HCT116 (cell line): ENCODE results near the gene TCEANC2. TPM values are rescaled to one million over a fixed set of nuclear protein-coding genes. Genes with fewer than 3 reads are reported as not detected.

ENCODE experiments used
- ATAC-seq: fragments of 200-7000 bp; cut with Tn5 transposase; 2 replicates; pipeline ENCODE4 v1.9.1; 2020; ENCODE audit warnings: mild to moderate bottlenecking, moderate library complexity
- BruUV-seq: library from RNA; stranded (reverse); fragments of 400-500 nt; replicated peaks from 2 replicates; lab custom pipeline; 2021; lab: Mats Ljungman, UMichigan
- CTCF ChIA-PET: fragments of 300-600 bp; sonication (Branson Sonifier 250); formaldehyde crosslinking; loops from one replicate; lab custom pipeline; 2021; ENCODE audit warnings: antibody characterized with exemption; lab: Charles Lee
- POLR2A ChIA-PET: fragments of 300-600, 350-600 bp; sonication (Branson Sonifier 250); formaldehyde crosslinking; loops from one replicate; lab custom pipeline; 2021; ENCODE audit warnings: antibody characterized with exemption; lab: Charles Lee
- RAD21 ChIA-PET, 2 experiments: fragments of 300-600 bp; sonication (Branson Sonifier 250); formaldehyde crosslinking; loops; one replicate each; lab custom pipeline; 2023; ENCODE audit warnings: low total read pairs in 2 of 2; ENCODE audit not compliant: uncharacterized antibody in 2 of 2, unreplicated experiment in 2 of 2, low non-redundant PET in 1 of 2; lab: Charles Lee
- DNase-seq: peaks from one replicate; pipeline ENCODE4 v3.0.0-alpha.2; 2010; ENCODE audit warnings: low read depth, low spot score
- H2AFZ ChIP-seq: fragments of 200-600 bp; shearing (Covaris generic), sonication (generic); 2 replicates; pipeline ENCODE4 v1.6.1; 2017; ENCODE audit warnings: low read depth, mixed run types, mixed read lengths, antibody characterized with exemption, low read length; ENCODE audit not compliant: poor library complexity, severe bottlenecking
- H3K27ac ChIP-seq: 2 replicates; pipeline ENCODE4 v1.5.1; 2012; ENCODE audit warnings: low read depth, low read length
- H3K27me3 ChIP-seq: fragments of 200-600 bp; sonication (generic); 2 replicates; pipeline ENCODE4 v1.6.1; 2016; ENCODE audit warnings: mixed run types, low read length, mixed read lengths; ENCODE audit not compliant: insufficient read depth
- H3K36me3 ChIP-seq, 2 experiments: fragments of 200-500 bp in 1 of 2; fragments of 200-600 bp in 1 of 2; sonication (Bioruptor generic) in 1 of 2; sonication (generic) in 1 of 2; 2 replicates each; pipeline versions ENCODE4 v1.5.1 to v1.6.1; 2014 to 2016; ENCODE audit warnings: low read length in 2 of 2, inconsistent platforms in 1 of 2, mixed read lengths in 1 of 2, mixed run types in 1 of 2; ENCODE audit not compliant: insufficient read depth in 2 of 2, control insufficient read depth in 1 of 2
- H3K4me1 ChIP-seq, 2 experiments: fragments of 200-600 bp in 1 of 2; sonication (generic) in 1 of 2; 2 replicates each; pipeline versions ENCODE4 v1.5.1 to v1.6.1; 2012 to 2017; ENCODE audit warnings: low read length in 2 of 2, inconsistent platforms in 1 of 2, mild to moderate bottlenecking in 1 of 2, mixed read lengths in 1 of 2, mixed run types in 1 of 2, moderate library complexity in 1 of 2; ENCODE audit not compliant: insufficient read depth in 2 of 2, control insufficient read depth in 1 of 2
- H3K4me2 ChIP-seq: fragments of 200-600 bp; sonication (generic); 2 replicates; pipeline ENCODE4 v1.6.1; 2017; ENCODE audit warnings: mixed run types, low read length, mixed read lengths
- H3K4me3 ChIP-seq, 2 experiments: fragments of 200-600 bp in 1 of 2; sonication (generic) in 1 of 2; replicated peaks in 1 of 2; 2 replicates each; pipeline ENCODE4 v1.5.1; 2011 to 2016; ENCODE audit warnings: low read length in 2 of 2, control low read depth in 1 of 2, low read depth in 1 of 2, mild to moderate bottlenecking in 1 of 2, mixed read lengths in 1 of 2, mixed run types in 1 of 2
- H3K79me2 ChIP-seq: fragments of 200-600 bp; sonication (generic); 2 replicates; pipeline ENCODE4 v1.6.1; 2017; ENCODE audit warnings: mild to moderate bottlenecking, mixed run types, low read length, moderate library complexity, mixed read lengths; ENCODE audit not compliant: insufficient read depth
- H3K9ac ChIP-seq: fragments of 200-600 bp; sonication (generic); 2 replicates; pipeline ENCODE4 v1.6.1; 2016; ENCODE audit warnings: low read length, mixed read lengths
- H3K9me2 ChIP-seq: fragments of 200-600 bp; sonication (generic), shearing (Covaris generic); 2 replicates; pipeline ENCODE4 v1.6.1; 2017; ENCODE audit warnings: mixed run types, mild to moderate bottlenecking, moderate library complexity; ENCODE audit not compliant: insufficient read depth
- H3K9me3 ChIP-seq, 2 experiments: fragments of 200-500 bp in 1 of 2; fragments of 200-600 bp in 1 of 2; sonication (Bioruptor generic) in 1 of 2; sonication (generic) in 1 of 2; 2 replicates each; pipeline ENCODE4 v1.6.1; 2014 to 2017; ENCODE audit warnings: low read length in 2 of 2, mixed read lengths in 2 of 2, inconsistent platforms in 1 of 2, low read depth in 1 of 2, mild to moderate bottlenecking in 1 of 2, mixed run types in 1 of 2, moderate library complexity in 1 of 2; ENCODE audit not compliant: control insufficient read depth in 1 of 2, insufficient read depth in 1 of 2
- H4K20me1 ChIP-seq: fragments of 200-600 bp; sonication (generic), shearing (Covaris generic); 2 replicates; pipeline ENCODE4 v1.6.1; 2017; ENCODE audit warnings: mixed run types, mild to moderate bottlenecking, moderate library complexity; ENCODE audit not compliant: insufficient read depth
- CBX3 ChIP-seq: IDR thresholded peaks from 2 replicates; pipeline ENCODE4 v1.6.1; 2012; ENCODE audit warnings: low read depth
- CEBPB ChIP-seq: IDR thresholded peaks from 2 replicates; pipeline ENCODE4 v1.6.1; 2012; ENCODE audit warnings: low read depth
- CTCF ChIP-seq, 3 experiments: fragments of 200-600 bp in 1 of 3; sonication (generic) in 1 of 3; IDR thresholded peaks in 2 of 3; conservative IDR thresholded peaks in 1 of 3; 2 replicates each; pipeline ENCODE4 v1.5.1; 2012 to 2017; ENCODE audit warnings: low read depth in 2 of 3, low read length in 2 of 3, antibody characterized with exemption in 1 of 3, borderline replicate concordance in 1 of 3, control low read depth in 1 of 3, mild to moderate bottlenecking in 1 of 3, mixed read lengths in 1 of 3, mixed run types in 1 of 3, moderate library complexity in 1 of 3; ENCODE audit not compliant: insufficient read depth in 1 of 3
- EGR1 ChIP-seq: IDR thresholded peaks from 2 replicates; pipeline ENCODE4 v1.6.1; 2012; ENCODE audit warnings: low read depth
- ELF1 ChIP-seq: IDR thresholded peaks from 2 replicates; pipeline ENCODE4 v1.6.1; 2012; ENCODE audit warnings: low read depth, borderline replicate concordance
- EZH2 ChIP-seq: fragments of 200-600 bp; sonication (generic); IDR thresholded peaks from 2 replicates; pipeline ENCODE4 v1.6.1; 2017; ENCODE audit warnings: antibody characterized with exemption, mixed run types
- EZH2phosphoT487 ChIP-seq: fragments of 200-600 bp; IDR thresholded peaks from 2 replicates; pipeline ENCODE4 v1.6.1; 2018; ENCODE audit warnings: antibody characterized with exemption, borderline replicate concordance
- FOSL1 ChIP-seq: IDR thresholded peaks from 2 replicates; pipeline ENCODE4 v1.6.1; 2012; ENCODE audit warnings: low read depth
- JUND ChIP-seq: IDR thresholded peaks from 2 replicates; pipeline ENCODE4 v1.6.1; 2012
- POLR2AphosphoS5 ChIP-seq: IDR thresholded peaks from 2 replicates; pipeline ENCODE4 v1.6.1; 2011; ENCODE audit warnings: mild to moderate bottlenecking, low read depth, low read length, moderate library complexity
- RAD21 ChIP-seq: IDR thresholded peaks from 2 replicates; pipeline ENCODE4 v1.6.1; 2012; ENCODE audit warnings: low read depth, mild to moderate bottlenecking
- SIN3A ChIP-seq: IDR thresholded peaks from 2 replicates; pipeline ENCODE4 v1.6.1; 2012; ENCODE audit warnings: low read depth
- SP1 ChIP-seq: IDR thresholded peaks from 2 replicates; pipeline ENCODE4 v1.6.1; 2012; ENCODE audit warnings: low read depth
- SRF ChIP-seq: IDR thresholded peaks from 2 replicates; pipeline ENCODE4 v1.6.1; 2012; ENCODE audit warnings: low read depth
- TCF7L2 ChIP-seq: IDR thresholded peaks from 2 replicates; pipeline ENCODE4 v1.7.0; 2011; ENCODE audit warnings: borderline replicate concordance, inconsistent platforms; ENCODE audit not compliant: insufficient read depth, insufficient read length; ENCODE audit errors: extremely low read depth
- YY1 ChIP-seq: IDR thresholded peaks from 2 replicates; pipeline ENCODE4 v1.6.1; 2011; ENCODE audit warnings: low read length, low read depth, moderate library complexity, mild to moderate bottlenecking; ENCODE audit not compliant: insufficient replicate concordance; ENCODE audit errors: extremely low read depth
- ZFX ChIP-seq: fragments of 450-650 bp; IDR thresholded peaks from 2 replicates; pipeline ENCODE4 v1.6.1; 2017
- ZNF274 ChIP-seq: fragments of 200-500 bp; sonication (Bioruptor generic); IDR thresholded peaks from 2 replicates; pipeline ENCODE4 v1.6.1; 2014; ENCODE audit warnings: mild to moderate bottlenecking, low read depth, low read length, inconsistent platforms
- intact Hi-C: fragments of 100-400 bp; cut with micrococcal nuclease; formaldehyde crosslinking; loops from 2 replicates; pipeline ENCODE4 v1.10.0; 2022
- total RNA-seq: library from RNA; stranded (reverse); gene quantifications from one replicate; pipeline ENCODE4 v1.2.1, GENCODE V29; 2021; ENCODE audit not compliant: unreplicated experiment
- TF ChIP-seq, protein P1 (sequence below): IDR thresholded peaks from 2 replicates; pipeline ENCODE4 v1.6.1; 2012; ENCODE audit warnings: low read depth
- TF ChIP-seq, protein P2 (sequence below): IDR thresholded peaks from 2 replicates; pipeline ENCODE4 v1.6.1; 2012

TCEANC2 gene
- total RNA-seq, 1 experiment from 2014 or later: 5.4 TPM

DNA sequence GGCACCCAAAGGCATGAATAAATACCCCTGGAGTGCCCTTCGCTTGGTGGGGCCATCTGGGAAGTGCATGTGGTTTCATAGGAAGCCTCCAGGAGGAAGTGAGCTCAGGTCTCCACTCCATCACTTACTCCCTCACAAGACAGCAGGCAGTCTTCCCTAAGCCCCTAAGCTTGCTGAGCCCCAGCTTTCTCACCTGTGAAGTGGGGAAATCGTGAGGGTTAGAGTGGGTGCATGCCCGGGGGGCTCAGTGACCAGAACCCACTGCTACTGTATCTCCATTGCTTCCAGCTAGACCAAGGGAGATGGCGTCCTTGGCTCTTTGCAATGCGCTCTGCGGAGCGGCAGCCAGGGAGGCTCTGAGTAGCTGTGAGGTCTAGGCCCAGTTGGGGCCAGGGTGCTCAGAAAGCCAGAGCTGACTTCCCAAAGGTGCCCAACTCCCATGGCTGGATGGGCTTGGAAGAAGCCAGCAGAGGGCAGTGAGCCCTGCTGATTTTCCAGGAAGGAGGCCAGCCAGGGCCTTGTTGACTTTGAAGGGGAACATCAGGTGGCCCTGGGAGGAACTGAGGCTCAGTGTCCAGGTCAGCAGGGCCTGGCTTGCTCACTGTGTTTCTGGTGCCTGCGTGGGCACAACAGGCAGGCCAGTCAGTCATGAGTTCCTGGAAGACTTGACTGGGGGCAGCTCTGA is 72.1 kb downstream of the TCEANC2 start:
- no peaks in the 10 kb centered on the region for H3K9me2 ChIP-seq
- no peak overlapping the region for H3K9ac ChIP-seq
- no peaks in the 10 kb centered on the region for H3K9me3 ChIP-seq
- no peak overlapping the region for H3K4me2 ChIP-seq
- no peak overlapping the region for H3K4me3 ChIP-seq
- H3K27me3 ChIP-seq: no peaks in the 10 kb centered on the region
- peaks cover 2 to 15% of the 10 kb centered on the region in 2 experiments; a peak in 3 of 4 replicates for H3K4me1 ChIP-seq
- no peak overlapping the region for H3K27ac ChIP-seq
- H3K36me3 ChIP-seq: no peaks in the 10 kb centered on the region
- no peaks in the 10 kb centered on the region for H3K79me2 ChIP-seq
- DNase-seq: no peak
- no TSS peak for BruUV-seq
- no peaks in the 10 kb centered on the region for H4K20me1 ChIP-seq
- H2AFZ ChIP-seq: no peak overlapping the region
- peak; percentile 37 for ATAC-seq
- POLR2A ChIA-PET: no interaction called here
- intact Hi-C loops: loop anchor here (1.0 kb wide), 1 partner anchor 364 kb away; no protein-coding TSS in a partner anchor
- RAD21 ChIA-PET: interaction anchor here in 1 of 2 experiments (1.2 kb wide), 1 partner anchor 364 kb away, joined by 3 read pairs; no protein-coding TSS in a partner anchor
- CTCF ChIA-PET: interaction anchor here (0.7 to 2.6 kb wide), 4 partner anchors 8 to 365 kb away, joined by 3 to 7 read pairs (median 4); no protein-coding TSS in a partner anchor
- TF ChIP-seq SP1: no peak
- no peak for TF ChIP-seq ZFX
- TF ChIP-seq FOSL1: no peak
- peak; percentile 72 for TF ChIP-seq RAD21
- no peak for TF ChIP-seq CBX3
- TF ChIP-seq EZH2: no peak
- TF ChIP-seq CEBPB: no peak
- no peak for TF ChIP-seq EZH2phosphoT487
- TF ChIP-seq YY1: no peak
- no peak for TF ChIP-seq JUND
- TF ChIP-seq TCF7L2: peak; percentile 14
- peak; percentile 32 to 46 (median 46); a peak in 4 of 6 replicates for TF ChIP-seq CTCF (IDR thresholded peaks at IDR 0.05 in 2 of 3, conservative IDR thresholded peaks at IDR 0.05 in 1 of 3; ENCODE audit: borderline replicate concordance in 1 of 3, insufficient read depth in 1 of 3, low read depth in 2 of 3, low read length in 2 of 3)
- TF ChIP-seq SRF: no peak
- TF ChIP-seq, protein P1, sequence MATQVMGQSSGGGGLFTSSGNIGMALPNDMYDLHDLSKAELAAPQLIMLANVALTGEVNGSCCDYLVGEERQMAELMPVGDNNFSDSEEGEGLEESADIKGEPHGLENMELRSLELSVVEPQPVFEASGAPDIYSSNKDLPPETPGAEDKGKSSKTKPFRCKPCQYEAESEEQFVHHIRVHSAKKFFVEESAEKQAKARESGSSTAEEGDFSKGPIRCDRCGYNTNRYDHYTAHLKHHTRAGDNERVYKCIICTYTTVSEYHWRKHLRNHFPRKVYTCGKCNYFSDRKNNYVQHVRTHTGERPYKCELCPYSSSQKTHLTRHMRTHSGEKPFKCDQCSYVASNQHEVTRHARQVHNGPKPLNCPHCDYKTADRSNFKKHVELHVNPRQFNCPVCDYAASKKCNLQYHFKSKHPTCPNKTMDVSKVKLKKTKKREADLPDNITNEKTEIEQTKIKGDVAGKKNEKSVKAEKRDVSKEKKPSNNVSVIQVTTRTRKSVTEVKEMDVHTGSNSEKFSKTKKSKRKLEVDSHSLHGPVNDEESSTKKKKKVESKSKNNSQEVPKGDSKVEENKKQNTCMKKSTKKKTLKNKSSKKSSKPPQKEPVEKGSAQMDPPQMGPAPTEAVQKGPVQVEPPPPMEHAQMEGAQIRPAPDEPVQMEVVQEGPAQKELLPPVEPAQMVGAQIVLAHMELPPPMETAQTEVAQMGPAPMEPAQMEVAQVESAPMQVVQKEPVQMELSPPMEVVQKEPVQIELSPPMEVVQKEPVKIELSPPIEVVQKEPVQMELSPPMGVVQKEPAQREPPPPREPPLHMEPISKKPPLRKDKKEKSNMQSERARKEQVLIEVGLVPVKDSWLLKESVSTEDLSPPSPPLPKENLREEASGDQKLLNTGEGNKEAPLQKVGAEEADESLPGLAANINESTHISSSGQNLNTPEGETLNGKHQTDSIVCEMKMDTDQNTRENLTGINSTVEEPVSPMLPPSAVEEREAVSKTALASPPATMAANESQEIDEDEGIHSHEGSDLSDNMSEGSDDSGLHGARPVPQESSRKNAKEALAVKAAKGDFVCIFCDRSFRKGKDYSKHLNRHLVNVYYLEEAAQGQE: no peak
- no peak for TF ChIP-seq EGR1
- no peak for TF ChIP-seq SIN3A
- TF ChIP-seq, protein P2, sequence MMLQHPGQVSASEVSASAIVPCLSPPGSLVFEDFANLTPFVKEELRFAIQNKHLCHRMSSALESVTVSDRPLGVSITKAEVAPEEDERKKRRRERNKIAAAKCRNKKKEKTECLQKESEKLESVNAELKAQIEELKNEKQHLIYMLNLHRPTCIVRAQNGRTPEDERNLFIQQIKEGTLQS: no peak
- TF ChIP-seq ZNF274: no peak
- no peak for TF ChIP-seq POLR2AphosphoS5
- TF ChIP-seq ELF1: no peak
